ENCODE results near the gene KDM4B. TPM values are rescaled to one million over a fixed set of nuclear protein-coding genes. Genes with fewer than 3 reads are reported as not detected.

KDM4B gene
- total and polyA plus RNA-seq, 9 of the 15 experiments (the other 6 are each of a cell fraction or from before 2014, with no cell fraction given), result 0.21 to 29.9 (median 7.3) TPM

DNA sequence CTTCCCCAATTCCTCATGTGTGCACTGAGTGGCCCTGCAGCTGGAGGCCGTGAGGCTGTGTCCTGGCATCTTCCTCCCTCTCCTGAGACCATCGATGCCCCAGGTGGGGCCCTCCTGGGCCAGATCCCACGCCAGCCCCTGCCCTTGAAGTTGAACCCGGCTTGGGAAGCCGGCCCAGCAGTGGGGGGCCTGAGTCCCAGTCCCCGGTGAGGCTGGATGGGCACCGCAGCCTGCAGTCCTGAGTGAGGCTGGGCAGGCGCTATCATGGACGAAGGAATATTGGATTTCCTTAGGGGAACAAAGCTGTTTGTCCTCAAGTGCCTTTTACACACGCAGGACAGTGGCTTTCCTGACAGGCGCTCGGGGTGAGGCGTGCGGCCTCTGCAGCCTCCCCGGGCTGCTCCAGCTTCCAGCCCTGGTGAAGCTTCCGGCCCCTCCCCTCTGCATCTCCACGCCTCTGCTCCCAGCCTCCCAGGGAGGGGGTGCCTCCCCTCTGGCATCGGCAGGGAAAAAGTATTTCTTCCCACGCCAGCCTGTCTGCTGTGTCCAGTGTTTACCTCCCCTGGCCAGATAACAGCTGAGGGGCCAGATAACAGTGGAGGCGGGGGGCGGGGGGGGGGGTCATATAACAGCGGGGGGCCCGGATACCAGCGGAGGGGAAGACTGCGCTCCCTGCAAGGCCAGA is 159.5 kb downstream of the KDM4B start (continued):
- TF ChIP-seq, protein P1, sequence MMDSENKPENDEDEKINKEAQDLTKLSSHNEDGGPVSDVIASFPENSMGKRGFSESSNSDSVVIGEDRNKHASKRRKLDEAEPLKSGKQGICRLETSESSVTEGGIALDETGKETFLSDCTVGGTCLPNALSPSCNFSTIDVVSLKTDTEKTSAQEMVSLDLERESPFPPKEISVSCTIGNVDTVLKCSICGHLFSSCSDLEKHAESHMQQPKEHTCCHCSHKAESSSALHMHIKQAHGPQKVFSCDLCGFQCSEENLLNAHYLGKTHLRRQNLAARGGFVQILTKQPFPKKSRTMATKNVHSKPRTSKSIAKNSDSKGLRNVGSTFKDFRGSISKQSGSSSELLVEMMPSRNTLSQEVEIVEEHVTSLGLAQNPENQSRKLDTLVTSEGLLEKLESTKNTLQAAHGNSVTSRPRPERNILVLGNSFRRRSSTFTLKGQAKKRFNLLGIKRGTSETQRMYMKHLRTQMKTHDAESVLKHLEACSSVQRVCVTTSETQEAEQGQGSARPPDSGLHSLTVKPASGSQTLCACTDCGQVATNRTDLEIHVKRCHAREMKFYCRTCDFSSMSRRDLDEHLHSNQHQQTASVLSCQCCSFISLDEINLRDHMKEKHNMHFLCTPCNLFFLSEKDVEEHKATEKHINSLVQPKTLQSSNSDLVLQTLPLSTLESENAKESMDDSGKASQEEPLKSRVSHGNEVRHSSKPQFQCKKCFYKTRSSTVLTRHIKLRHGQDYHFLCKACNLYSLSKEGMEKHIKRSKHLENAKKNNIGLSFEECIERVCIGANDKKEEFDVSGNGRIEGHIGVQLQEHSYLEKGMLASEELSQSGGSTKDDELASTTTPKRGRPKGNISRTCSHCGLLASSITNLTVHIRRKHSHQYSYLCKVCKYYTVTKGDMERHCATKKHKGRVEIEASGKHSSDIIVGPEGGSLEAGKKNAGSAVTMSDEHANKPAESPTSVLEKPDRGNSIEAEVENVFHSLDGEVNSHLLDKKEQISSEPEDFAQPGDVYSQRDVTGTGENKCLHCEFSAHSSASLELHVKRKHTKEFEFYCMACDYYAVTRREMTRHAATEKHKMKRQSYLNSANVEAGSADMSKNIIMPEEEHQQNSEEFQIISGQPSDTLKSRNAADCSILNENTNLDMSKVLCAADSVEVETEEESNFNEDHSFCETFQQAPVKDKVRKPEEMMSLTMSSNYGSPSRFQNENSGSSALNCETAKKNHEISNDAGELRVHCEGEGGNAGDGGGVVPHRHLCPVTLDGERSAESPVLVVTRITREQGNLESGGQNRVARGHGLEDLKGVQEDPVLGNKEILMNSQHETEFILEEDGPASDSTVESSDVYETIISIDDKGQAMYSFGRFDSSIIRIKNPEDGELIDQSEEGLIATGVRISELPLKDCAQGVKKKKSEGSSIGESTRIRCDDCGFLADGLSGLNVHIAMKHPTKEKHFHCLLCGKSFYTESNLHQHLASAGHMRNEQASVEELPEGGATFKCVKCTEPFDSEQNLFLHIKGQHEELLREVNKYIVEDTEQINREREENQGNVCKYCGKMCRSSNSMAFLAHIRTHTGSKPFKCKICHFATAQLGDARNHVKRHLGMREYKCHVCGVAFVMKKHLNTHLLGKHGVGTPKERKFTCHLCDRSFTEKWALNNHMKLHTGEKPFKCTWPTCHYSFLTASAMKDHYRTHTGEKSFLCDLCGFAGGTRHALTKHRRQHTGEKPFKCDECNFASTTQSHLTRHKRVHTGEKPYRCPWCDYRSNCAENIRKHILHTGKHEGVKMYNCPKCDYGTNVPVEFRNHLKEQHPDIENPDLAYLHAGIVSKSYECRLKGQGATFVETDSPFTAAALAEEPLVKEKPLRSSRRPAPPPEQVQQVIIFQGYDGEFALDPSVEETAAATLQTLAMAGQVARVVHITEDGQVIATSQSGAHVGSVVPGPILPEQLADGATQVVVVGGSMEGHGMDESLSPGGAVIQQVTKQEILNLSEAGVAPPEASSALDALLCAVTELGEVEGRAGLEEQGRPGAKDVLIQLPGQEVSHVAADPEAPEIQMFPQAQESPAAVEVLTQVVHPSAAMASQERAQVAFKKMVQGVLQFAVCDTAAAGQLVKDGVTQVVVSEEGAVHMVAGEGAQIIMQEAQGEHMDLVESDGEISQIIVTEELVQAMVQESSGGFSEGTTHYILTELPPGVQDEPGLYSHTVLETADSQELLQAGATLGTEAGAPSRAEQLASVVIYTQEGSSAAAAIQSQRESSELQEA (IDR thresholded peaks at IDR 0.05; ENCODE audit: low read depth), result no peak
- TF ChIP-seq, protein P2, sequence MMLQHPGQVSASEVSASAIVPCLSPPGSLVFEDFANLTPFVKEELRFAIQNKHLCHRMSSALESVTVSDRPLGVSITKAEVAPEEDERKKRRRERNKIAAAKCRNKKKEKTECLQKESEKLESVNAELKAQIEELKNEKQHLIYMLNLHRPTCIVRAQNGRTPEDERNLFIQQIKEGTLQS (IDR thresholded peaks at IDR 0.05), result no peak
- TF ChIP-seq, protein P2 (CRISPR knock-in tag; conservative IDR thresholded peaks at IDR 0.05), result no peak
- TF ChIP-seq, protein P3, sequence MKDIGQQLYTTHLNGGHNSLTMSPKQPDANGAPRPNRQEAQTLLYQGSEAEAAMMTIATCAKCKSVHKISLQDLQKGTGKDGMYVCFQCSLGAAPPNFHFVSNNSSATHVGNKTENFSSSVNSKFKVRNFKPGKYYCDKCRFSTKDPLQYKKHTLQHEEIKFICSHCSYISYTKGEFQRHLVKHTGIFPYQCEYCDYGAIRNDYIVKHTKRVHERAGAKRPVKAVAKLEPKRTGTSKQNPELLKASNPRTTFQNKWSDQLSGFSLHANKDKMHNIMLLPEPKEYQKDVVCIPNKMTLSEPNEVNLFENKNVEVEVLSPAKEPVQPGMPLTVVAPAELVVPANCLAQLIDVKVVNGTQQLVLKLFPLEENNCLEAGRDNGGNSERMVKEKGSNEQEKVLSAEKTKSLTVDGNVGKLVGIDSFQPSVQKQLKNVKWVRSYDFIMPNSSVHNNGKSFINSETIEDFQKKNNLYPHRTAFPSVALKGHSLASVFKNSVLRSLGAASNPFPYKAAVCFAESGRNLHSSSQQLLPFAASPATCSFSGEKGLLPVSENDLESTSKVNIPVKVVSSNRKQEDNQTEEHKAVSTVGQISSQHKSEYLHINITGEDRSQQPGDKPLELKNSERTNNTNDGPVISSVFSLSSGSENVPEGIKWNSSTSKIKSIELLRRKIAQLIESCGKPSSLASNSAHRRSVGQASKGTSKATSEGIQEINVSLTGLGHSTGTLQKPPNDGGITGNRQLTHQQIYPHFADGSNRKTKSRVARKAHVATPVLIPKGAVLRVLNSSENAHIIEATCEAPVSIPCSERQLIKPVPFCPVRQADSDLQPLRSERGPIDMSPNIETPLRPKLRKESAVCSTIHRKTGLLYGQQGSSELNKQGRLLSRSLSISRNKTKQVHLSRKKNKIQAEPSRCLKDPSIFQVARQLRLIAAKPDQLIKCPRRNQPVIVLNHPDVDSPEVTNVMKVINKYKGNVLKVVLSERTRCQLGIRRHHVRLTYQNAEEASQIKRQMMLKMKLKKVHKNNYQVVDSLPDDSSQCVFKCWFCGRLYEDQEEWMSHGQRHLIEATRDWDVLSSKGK (CRISPR knock-in tag; IDR thresholded peaks at IDR 0.05), result no peak
- TF ChIP-seq ZNF274 (IDR thresholded peaks at IDR 0.05; ENCODE audit: borderline replicate concordance, low read depth, low read length), result no peak
- no peak for TF ChIP-seq ZNF184 (CRISPR knock-in tag; IDR thresholded peaks at IDR 0.05)
- TF ChIP-seq ZZZ3 (IDR thresholded peaks at IDR 0.05), result no peak
- 0 out of 4 replicates have a peak, but pooled peaks of 1 of the 2 experiments have one; percentile 28 for TF ChIP-seq FOXA3 (CRISPR knock-in tag; conservative IDR thresholded peaks at IDR 0.05 in 1 of 2, IDR thresholded peaks at IDR 0.05 in 1 of 2)
- TF ChIP-seq ZNF696 (CRISPR knock-in tag; conservative IDR thresholded peaks at IDR 0.05), result no peak
- TF ChIP-seq, protein P4, sequence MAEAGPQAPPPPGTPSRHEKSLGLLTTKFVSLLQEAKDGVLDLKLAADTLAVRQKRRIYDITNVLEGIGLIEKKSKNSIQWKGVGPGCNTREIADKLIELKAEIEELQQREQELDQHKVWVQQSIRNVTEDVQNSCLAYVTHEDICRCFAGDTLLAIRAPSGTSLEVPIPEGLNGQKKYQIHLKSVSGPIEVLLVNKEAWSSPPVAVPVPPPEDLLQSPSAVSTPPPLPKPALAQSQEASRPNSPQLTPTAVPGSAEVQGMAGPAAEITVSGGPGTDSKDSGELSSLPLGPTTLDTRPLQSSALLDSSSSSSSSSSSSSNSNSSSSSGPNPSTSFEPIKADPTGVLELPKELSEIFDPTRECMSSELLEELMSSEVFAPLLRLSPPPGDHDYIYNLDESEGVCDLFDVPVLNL (CRISPR knock-in tag; IDR thresholded peaks at IDR 0.05; ENCODE audit: low read depth), result no peak
- no peak for TF ChIP-seq ZNF212 (CRISPR knock-in tag; IDR thresholded peaks at IDR 0.05)
- TF ChIP-seq HNRNPH1 (optimal IDR thresholded peaks at IDR 0.05; ENCODE audit: low read depth, low read length), result no peak
- no peak for TF ChIP-seq EGR1 (conservative IDR thresholded peaks at IDR 0.05)
- TF ChIP-seq ZNF354B (CRISPR knock-in tag; IDR thresholded peaks at IDR 0.05), result no peak
